ENCODE data around the gene PTPRT.

- TF ChIP-seq CTCF (IDR thresholded peaks at IDR 0.05), result no peak
- no peak for TF ChIP-seq EP300 (IDR thresholded peaks at IDR 0.05)
- TF ChIP-seq POLR2AphosphoS5 (IDR thresholded peaks at IDR 0.05), result no peak
- no peak for TF ChIP-seq POLR2A (IDR thresholded peaks at IDR 0.05)
These were observed 314.1 kb downstream of the PTPRT start for GRCh38 chr20:42875581-42875980.
